ENCODE data around the gene PDE6A. TPM values are rescaled to one million over a fixed set of nuclear protein-coding genes. Genes with fewer than 3 reads are reported as not detected.

PDE6A gene
- total RNA-seq, 2 experiments from 2014 or later = not detected

- Histone ChIP-seq H3K9me3 (ENCODE audit: control insufficient read depth in 1 of 2, insufficient read depth in 1 of 2, low read length in 2 of 2) (no peaks in the 10 kb centered on the region), H3K36me3 (ENCODE audit: insufficient read depth, low read length) (peaks cover 2% of the 10 kb centered on the region), H3K27me3 (ENCODE audit: control insufficient read depth in 1 of 2, insufficient read depth in 2 of 2, low read length in 2 of 2) (no peaks in the 10 kb centered on the region), H3K4me3 (ENCODE audit: low read length) (no peak overlapping the region), H3K4me1 (ENCODE audit: insufficient read depth, low read length) (peaks cover 5% of the 10 kb centered on the region), H3K27ac (ENCODE audit: low read depth in 1 of 2, low read length in 2 of 2) (no peak overlapping the region)
- no peak for DNase-seq
- CTCF ChIA-PET = interaction anchor here (1.2 to 4.6 kb wide), 6 partner anchors 25 to 191 kb away, joined by 3 to 43 read pairs (median 8); no protein-coding TSS in a partner anchor
- H3K27ac Mint-ChIP-seq = no peak overlapping the region
- TF ChIP-seq, protein P1, sequence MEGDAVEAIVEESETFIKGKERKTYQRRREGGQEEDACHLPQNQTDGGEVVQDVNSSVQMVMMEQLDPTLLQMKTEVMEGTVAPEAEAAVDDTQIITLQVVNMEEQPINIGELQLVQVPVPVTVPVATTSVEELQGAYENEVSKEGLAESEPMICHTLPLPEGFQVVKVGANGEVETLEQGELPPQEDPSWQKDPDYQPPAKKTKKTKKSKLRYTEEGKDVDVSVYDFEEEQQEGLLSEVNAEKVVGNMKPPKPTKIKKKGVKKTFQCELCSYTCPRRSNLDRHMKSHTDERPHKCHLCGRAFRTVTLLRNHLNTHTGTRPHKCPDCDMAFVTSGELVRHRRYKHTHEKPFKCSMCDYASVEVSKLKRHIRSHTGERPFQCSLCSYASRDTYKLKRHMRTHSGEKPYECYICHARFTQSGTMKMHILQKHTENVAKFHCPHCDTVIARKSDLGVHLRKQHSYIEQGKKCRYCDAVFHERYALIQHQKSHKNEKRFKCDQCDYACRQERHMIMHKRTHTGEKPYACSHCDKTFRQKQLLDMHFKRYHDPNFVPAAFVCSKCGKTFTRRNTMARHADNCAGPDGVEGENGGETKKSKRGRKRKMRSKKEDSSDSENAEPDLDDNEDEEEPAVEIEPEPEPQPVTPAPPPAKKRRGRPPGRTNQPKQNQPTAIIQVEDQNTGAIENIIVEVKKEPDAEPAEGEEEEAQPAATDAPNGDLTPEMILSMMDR (IDR thresholded peaks at IDR 0.05) = no peak
- ATAC-seq (ENCODE audit: poor library complexity) = no peak
- no peaks in the 10 kb centered on the region for H3K4me1 Mint-ChIP-seq (ENCODE audit: low read depth)
- no peaks in the 10 kb centered on the region for H3K36me3 Mint-ChIP-seq (ENCODE audit: low read depth)
- POLR2A ChIA-PET = interaction anchor here (1.1 to 2.1 kb wide), 2 partner anchors 96 to 133 kb away, joined by 3 to 5 read pairs; partner anchors contain the start of gene SLC26A2
- no peaks in the 10 kb centered on the region for H3K9me3 Mint-ChIP-seq
- H3K27me3 Mint-ChIP-seq = no peaks in the 10 kb centered on the region
- intact Hi-C loops (cut with DNase I, micrococcal nuclease) = loop anchor here in 1 of 2 experiments (10.0 kb wide), 1 partner anchor 383 kb away; no protein-coding TSS in a partner anchor
- H3K4me3 Mint-ChIP-seq = no peak overlapping the region
Observed at GRCh38 chr5:149827546-149827945, 117.0 kb downstream of the PDE6A start.

DNA sequence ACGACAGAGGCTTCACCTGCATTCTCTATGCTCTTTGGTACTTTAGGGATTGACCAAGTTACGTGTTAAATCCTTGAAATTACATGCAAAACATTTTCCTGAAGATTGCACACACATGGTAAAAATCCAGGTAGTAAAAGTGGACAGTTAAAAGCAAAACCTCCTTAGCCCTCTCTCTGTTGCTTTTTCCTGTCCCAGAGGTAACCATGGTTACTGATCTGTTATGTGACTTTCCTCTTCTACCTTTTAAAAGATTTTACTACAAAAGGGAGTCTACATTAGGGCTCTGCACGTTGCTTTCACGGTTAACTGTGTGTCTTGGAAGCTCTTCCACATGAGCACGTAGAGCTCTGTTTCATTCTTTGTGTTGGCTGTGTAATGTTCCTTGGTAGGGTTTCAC, 117.5 kb downstream of the PDE6A start:
- H3K4me1 Mint-ChIP-seq (ENCODE audit: low read depth) = no peaks in the 10 kb centered on the region
- H3K9me3 ChIP-seq (ENCODE audit: control insufficient read depth in 1 of 2, insufficient read depth in 1 of 2, low read length in 2 of 2) = no peaks in the 10 kb centered on the region
- DNase-seq (no peak), ATAC-seq (ENCODE audit: poor library complexity) (no peak)
- intact Hi-C loops (cut with DNase I, micrococcal nuclease) = loop anchor here in 1 of 2 experiments (10.0 kb wide), 1 partner anchor 382 kb away; no protein-coding TSS in a partner anchor
- no peak overlapping the region for H3K27ac ChIP-seq (ENCODE audit: low read depth in 1 of 2, low read length in 2 of 2)
- H3K4me3 Mint-ChIP-seq = no peak overlapping the region
- CTCF ChIA-PET = interaction anchor here (1.2 to 4.6 kb wide), 5 partner anchors 25 to 191 kb away, joined by 3 to 43 read pairs (median 11); no protein-coding TSS in a partner anchor
- no peaks in the 10 kb centered on the region for H3K27me3 ChIP-seq (ENCODE audit: control insufficient read depth in 1 of 2, insufficient read depth in 2 of 2, low read length in 2 of 2)
- H3K4me3 ChIP-seq (ENCODE audit: low read length) = no peak overlapping the region
- POLR2A ChIA-PET = interaction anchor here (2.1 kb wide), 1 partner anchor 133 kb away, joined by 5 read pairs; the partner anchor contains the start of gene SLC26A2
- H3K36me3 Mint-ChIP-seq (ENCODE audit: low read depth) = no peaks in the 10 kb centered on the region
- H3K36me3 ChIP-seq (ENCODE audit: insufficient read depth, low read length) = peaks cover 2% of the 10 kb centered on the region
- no peaks in the 10 kb centered on the region for H3K9me3 Mint-ChIP-seq
- TF ChIP-seq, protein P1 (IDR thresholded peaks at IDR 0.05) = no peak
- H3K27ac Mint-ChIP-seq = no peak overlapping the region
- peaks cover 5% of the 10 kb centered on the region for H3K4me1 ChIP-seq (ENCODE audit: insufficient read depth, low read length)
- no peaks in the 10 kb centered on the region for H3K27me3 Mint-ChIP-seq

DNA sequence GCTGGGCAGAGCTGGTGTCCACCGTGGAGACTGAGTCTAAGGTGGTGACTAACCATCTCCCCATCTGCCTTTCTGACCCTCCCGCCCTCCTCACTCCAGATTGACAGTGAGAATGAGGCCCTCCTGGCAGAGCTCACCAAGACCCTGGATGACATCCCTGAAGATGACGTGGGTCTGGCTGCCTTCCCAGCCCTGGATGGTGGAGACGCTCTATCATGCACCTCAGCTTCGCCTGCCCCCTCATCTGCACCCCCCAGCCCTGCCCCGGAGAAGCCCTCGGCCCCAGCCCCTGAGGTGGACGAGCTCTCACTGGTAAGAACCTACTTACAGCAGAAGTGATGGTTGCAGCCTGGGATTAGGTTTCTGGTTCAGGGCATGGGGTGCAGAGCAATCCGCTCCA, 118.0 kb downstream of the PDE6A start:
- TF ChIP-seq, protein P1 (IDR thresholded peaks at IDR 0.05) = no peak
- peaks cover 2% of the 10 kb centered on the region for H3K36me3 ChIP-seq (ENCODE audit: insufficient read depth, low read length)
- H3K27me3 ChIP-seq (ENCODE audit: control insufficient read depth in 1 of 2, insufficient read depth in 2 of 2, low read length in 2 of 2) = no peaks in the 10 kb centered on the region
- intact Hi-C loops (cut with DNase I, micrococcal nuclease) = loop anchor here in 1 of 2 experiments (10.0 kb wide), 1 partner anchor 382 kb away; no protein-coding TSS in a partner anchor
- Mint-ChIP-seq H3K27me3 (no peaks in the 10 kb centered on the region), H3K4me3 (no peak overlapping the region), H3K27ac (no peak overlapping the region), H3K36me3 (ENCODE audit: low read depth) (no peaks in the 10 kb centered on the region), H3K4me1 (ENCODE audit: low read depth) (no peaks in the 10 kb centered on the region), H3K9me3 (no peaks in the 10 kb centered on the region)
- ChIA-PET POLR2A (no interaction called here), CTCF (interaction anchor here (0.8 kb wide), 1 partner anchor 190 kb away, joined by 3 read pairs; no protein-coding TSS in a partner anchor)
- H3K9me3 ChIP-seq (ENCODE audit: control insufficient read depth in 1 of 2, insufficient read depth in 1 of 2, low read length in 2 of 2) = no peaks in the 10 kb centered on the region
- ATAC-seq (ENCODE audit: poor library complexity) (no peak), DNase-seq (no peak)
- no peak overlapping the region for H3K27ac ChIP-seq (ENCODE audit: low read depth in 1 of 2, low read length in 2 of 2)
- no peak overlapping the region for H3K4me3 ChIP-seq (ENCODE audit: low read length)
- peaks cover 5% of the 10 kb centered on the region for H3K4me1 ChIP-seq (ENCODE audit: insufficient read depth, low read length)

Measured in CD4-positive, alpha-beta T cell (primary cell).